GM12891 (cell line): ENCODE results near the gene GBP1.

ENCODE experiments used
- POLR2A ChIP-seq: IDR thresholded peaks from 2 replicates; pipeline ENCODE4 v1.6.1; 2011; ENCODE audit warnings: low read depth, low read length, control low read depth
- POLR2AphosphoS5 ChIP-seq: IDR thresholded peaks from 2 replicates; pipeline ENCODE4 v1.6.1; 2011; ENCODE audit warnings: low read depth, low read length, control low read depth

- TF ChIP-seq POLR2AphosphoS5 (no peak), POLR2A (no peak)
Measured at GRCh38 chr1:89068291-89068690, 3.3 kb upstream of the GBP1 start.
